ENCODE measurements around the gene GPR179. TPM values are rescaled to one million over a fixed set of nuclear protein-coding genes. Genes with fewer than 3 reads are reported as not detected.

GPR179 gene, protein sequence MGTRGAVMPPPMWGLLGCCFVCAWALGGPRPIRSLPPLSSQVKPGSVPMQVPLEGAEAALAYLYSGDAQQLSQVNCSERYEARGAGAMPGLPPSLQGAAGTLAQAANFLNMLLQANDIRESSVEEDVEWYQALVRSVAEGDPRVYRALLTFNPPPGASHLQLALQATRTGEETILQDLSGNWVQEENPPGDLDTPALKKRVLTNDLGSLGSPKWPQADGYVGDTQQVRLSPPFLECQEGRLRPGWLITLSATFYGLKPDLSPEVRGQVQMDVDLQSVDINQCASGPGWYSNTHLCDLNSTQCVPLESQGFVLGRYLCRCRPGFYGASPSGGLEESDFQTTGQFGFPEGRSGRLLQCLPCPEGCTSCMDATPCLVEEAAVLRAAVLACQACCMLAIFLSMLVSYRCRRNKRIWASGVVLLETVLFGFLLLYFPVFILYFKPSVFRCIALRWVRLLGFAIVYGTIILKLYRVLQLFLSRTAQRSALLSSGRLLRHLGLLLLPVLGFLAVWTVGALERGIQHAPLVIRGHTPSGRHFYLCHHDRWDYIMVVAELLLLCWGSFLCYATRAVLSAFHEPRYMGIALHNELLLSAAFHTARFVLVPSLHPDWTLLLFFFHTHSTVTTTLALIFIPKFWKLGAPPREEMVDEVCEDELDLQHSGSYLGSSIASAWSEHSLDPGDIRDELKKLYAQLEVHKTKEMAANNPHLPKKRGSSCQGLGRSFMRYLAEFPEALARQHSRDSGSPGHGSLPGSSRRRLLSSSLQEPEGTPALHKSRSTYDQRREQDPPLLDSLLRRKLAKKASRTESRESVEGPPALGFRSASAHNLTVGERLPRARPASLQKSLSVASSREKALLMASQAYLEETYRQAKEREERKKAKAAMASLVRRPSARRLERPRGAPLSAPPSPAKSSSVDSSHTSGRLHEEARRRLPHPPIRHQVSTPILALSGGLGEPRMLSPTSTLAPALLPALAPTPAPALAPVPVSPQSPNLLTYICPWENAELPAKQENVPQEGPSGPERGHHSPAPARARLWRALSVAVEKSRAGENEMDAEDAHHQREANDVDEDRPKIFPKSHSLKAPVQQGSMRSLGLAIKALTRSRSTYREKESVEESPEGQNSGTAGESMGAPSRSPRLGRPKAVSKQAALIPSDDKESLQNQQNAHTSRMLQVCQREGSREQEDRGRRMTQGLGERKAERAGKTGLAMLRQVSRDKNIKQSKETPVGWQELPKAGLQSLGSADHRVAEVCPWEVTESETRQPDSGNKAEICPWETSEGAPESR (N-terminal part only)
- total RNA-seq, result under 1 TPM; 0.03 to 0.12 TPM

DNA sequence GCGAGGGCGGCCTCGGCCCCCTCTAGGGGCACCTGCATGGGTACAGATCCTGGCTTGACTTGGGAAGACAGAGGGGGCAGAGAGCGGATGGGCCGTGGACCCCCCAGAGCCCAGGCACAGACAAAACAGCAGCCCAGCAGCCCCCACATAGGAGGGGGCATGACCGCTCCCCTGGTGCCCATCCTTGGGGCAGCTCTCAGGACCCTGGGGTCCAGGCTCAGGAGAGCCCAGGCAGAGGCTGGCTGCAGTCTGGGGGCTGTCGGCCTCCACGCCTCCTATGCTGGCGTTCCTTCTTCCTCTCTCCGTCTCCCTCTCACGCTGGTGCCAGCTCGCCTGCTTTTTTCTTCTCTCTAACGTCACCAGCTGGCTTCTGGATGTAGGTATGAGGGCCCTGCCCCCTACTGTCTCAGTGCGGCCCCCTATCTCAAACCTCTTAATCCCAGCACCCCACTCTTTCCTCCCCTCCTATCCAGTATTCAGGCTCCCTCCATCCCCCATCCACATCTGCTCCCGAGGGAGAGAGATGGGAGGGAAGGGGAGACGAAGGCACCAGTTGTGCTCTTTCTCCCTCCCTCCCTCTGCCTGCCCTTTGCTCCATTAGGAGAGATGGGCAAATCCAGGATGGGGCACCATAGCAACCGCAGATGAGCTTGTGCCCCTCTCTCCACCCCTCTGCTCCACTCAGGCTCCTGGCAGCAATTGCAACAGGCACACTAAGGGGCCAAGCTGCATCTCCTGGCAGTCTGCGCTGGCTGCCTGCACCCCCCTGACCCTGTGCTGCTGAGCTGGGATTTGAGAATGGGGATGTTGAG lies at the start of gene GPR179:
Gene GPR179, minus strand, starts transcription at position 349 of the 812 bp plus-strand sequence. Its CDS starts 167 bp downstream, at position 182.
- H3K27me3 ChIP-seq, result no peaks in the 10 kb centered on the region
- H3K9ac ChIP-seq (ENCODE audit: low read depth in 2 of 2, low read length in 2 of 2), result no peak within 1 kb of the TSS
- no peaks in the 10 kb centered on the region for H3K36me3 ChIP-seq
- no peaks in the 10 kb centered on the region for H3K4me1 ChIP-seq
- DNase-seq, result no peak
- no peak within 1 kb of the TSS for H3K4me3 ChIP-seq
- intact Hi-C loops (cut with DNase I), result no loop called here
- H3K27ac ChIP-seq, result no peak within 1 kb of the TSS
- TF ChIP-seq, protein P1, sequence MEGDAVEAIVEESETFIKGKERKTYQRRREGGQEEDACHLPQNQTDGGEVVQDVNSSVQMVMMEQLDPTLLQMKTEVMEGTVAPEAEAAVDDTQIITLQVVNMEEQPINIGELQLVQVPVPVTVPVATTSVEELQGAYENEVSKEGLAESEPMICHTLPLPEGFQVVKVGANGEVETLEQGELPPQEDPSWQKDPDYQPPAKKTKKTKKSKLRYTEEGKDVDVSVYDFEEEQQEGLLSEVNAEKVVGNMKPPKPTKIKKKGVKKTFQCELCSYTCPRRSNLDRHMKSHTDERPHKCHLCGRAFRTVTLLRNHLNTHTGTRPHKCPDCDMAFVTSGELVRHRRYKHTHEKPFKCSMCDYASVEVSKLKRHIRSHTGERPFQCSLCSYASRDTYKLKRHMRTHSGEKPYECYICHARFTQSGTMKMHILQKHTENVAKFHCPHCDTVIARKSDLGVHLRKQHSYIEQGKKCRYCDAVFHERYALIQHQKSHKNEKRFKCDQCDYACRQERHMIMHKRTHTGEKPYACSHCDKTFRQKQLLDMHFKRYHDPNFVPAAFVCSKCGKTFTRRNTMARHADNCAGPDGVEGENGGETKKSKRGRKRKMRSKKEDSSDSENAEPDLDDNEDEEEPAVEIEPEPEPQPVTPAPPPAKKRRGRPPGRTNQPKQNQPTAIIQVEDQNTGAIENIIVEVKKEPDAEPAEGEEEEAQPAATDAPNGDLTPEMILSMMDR (IDR thresholded peaks at IDR 0.05), result no peak
- no peaks in the 10 kb centered on the region for H3K9me3 ChIP-seq

DNA sequence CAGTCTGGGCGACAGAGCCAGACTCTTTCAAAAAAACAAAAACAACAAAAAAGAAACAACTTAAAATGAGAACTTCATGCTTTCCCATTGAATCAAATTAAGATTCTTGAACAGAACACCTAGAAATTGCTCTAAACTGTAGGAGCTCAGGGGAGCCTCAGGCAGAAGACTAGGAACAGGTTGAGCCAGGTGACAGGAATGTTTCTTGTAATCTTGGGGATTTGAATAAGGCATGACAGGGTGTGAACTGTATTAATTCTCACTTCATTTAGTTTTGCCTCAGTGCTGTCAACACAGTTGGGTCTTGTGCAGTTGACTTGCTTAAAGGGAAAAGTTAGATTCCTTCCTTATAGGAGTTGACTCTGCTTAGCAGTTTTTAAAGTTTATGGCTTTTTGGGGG lies 35.7 kb upstream of the GPR179 start:
- Histone ChIP-seq H3K27me3 (no peaks in the 10 kb centered on the region), H3K9ac (ENCODE audit: low read depth in 2 of 2, low read length in 2 of 2) (no peak overlapping the region), H3K4me3 (no peak overlapping the region), H3K27ac (no peak overlapping the region), H3K36me3 (peaks cover 3% of the 10 kb centered on the region), H3K4me1 (no peaks in the 10 kb centered on the region), H3K9me3 (no peaks in the 10 kb centered on the region)
- DNase-seq, result no peak
- intact Hi-C loops (cut with DNase I), result no loop called here
- TF ChIP-seq, protein P1 (IDR thresholded peaks at IDR 0.05), result no peak

DNA sequence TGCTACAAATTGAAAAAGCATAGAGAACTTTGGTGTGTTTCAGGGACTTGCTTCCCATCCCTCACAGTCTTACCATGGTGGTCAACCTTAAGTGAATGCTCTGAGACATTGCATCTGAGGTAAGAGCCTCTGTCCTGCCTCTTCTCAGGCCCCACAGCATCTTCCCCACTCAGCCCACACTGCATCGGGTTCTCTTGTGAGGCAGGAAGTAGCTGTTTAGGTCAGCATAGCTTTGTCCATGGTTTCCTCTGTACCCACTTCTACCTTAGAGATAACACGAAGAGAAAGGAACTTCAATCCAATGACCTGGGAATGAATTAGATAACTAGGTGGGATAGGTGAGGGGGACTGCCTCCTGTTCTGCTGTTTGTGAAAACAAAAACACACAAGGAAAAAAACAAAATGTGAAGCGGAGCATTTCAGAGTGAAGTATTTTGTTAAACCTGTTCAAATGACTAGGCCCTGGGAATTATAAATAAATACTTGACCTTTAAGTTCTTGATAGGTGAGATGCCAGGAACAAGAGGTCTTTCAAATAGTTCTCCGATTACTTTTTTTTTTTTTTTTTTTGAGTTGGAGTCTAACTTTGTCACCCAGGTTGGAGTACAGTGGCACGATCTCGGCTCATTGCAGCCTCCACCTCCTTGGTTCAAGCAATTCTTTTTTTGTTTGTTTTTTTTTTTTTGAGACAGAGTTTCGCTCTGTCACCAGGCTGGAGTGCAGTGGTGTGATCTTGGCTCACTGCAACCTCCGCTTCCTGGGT lies 25.5 kb upstream of the GPR179 start:
- Histone ChIP-seq H3K36me3 (no peaks in the 10 kb centered on the region), H3K4me1 (no peaks in the 10 kb centered on the region), H3K27me3 (no peaks in the 10 kb centered on the region), H3K9me3 (no peaks in the 10 kb centered on the region), H3K9ac (ENCODE audit: low read depth in 2 of 2, low read length in 2 of 2) (no peak overlapping the region), H3K4me3 (no peak overlapping the region), H3K27ac (no peak overlapping the region)
- TF ChIP-seq, protein P1 (IDR thresholded peaks at IDR 0.05), result no peak
- intact Hi-C loops (cut with DNase I), result no loop called here
- DNase-seq, result no peak

DNA sequence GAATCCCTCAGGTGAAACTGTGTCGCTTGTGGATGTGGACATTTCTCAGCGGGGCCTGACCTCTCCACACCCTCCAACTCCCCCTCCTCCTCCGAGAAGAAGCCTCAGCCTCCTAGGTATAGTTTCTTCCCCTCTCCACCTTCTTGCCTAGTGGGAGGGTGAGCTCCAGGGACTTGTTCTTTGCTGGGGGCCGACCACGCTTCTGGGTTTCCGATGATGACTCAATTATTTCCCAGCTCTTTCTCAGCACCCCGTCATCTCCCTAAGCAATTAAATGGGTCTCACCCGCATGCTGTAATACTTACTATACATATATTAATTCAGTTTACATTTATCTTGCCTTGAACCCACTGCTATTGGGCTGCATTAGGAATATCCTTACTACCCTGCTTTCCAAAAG lies 21.0 kb upstream of the GPR179 start:
- Histone ChIP-seq H3K27ac (no peak overlapping the region), H3K4me1 (no peaks in the 10 kb centered on the region), H3K36me3 (no peaks in the 10 kb centered on the region), H3K27me3 (no peaks in the 10 kb centered on the region), H3K9ac (ENCODE audit: low read depth in 2 of 2, low read length in 2 of 2) (no peak overlapping the region), H3K4me3 (no peak overlapping the region), H3K9me3 (no peaks in the 10 kb centered on the region)
- intact Hi-C loops (cut with DNase I), result no loop called here
- no peak for DNase-seq
- TF ChIP-seq, protein P1 (IDR thresholded peaks at IDR 0.05), result no peak
